GM23248 (cell line): Measurements from ENCODE around the gene PIK3C3. TPM values are rescaled to one million over a fixed set of nuclear protein-coding genes. Genes with fewer than 3 reads are reported as not detected.

Experiments
- DNase-seq: peaks from one replicate; pipeline ENCODE4 v3.0.0-alpha.2; 2015
- H2AFZ ChIP-seq: fragments of 200-600 bp; sonication (generic); 2 replicates; pipeline ENCODE4 v1.6.1; 2016; ENCODE audit warnings: antibody characterized with exemption
- H3F3A ChIP-seq: fragments of 200-600 bp; sonication (generic); 2 replicates; pipeline ENCODE4 v1.6.1; 2016; ENCODE audit warnings: mild to moderate bottlenecking, antibody characterized with exemption, mixed run types; ENCODE audit not compliant: insufficient read depth
- H3K27ac ChIP-seq: fragments of 200-600 bp; sonication (generic); 2 replicates; pipeline ENCODE4 v1.5.1; 2016; ENCODE audit warnings: mild to moderate bottlenecking
- H3K27me3 ChIP-seq: fragments of 200-600 bp; sonication (generic); replicated peaks from 2 replicates; pipeline ENCODE4 v1.6.1; 2016; ENCODE audit warnings: mild to moderate bottlenecking; ENCODE audit not compliant: insufficient read depth
- H3K36me3 ChIP-seq: fragments of 200-600 bp; sonication (generic); 2 replicates; pipeline ENCODE4 v1.6.1; 2016; ENCODE audit warnings: low read depth, mild to moderate bottlenecking
- H3K4me1 ChIP-seq: fragments of 200-600 bp; sonication (generic); 2 replicates; pipeline ENCODE4 v1.6.1; 2016; ENCODE audit warnings: mild to moderate bottlenecking; ENCODE audit not compliant: insufficient read depth
- H3K4me2 ChIP-seq: fragments of 200-600 bp; sonication (generic); one replicate; pipeline ENCODE4 v1.6.1; 2016; ENCODE audit warnings: mild to moderate bottlenecking; ENCODE audit not compliant: unreplicated experiment
- H3K4me3 ChIP-seq: fragments of 200-600 bp; sonication (generic); 2 replicates; pipeline ENCODE4 v1.5.1; 2016; ENCODE audit warnings: mild to moderate bottlenecking
- H3K79me2 ChIP-seq: fragments of 200-600 bp; sonication (generic); 2 replicates; pipeline ENCODE4 v1.6.1; 2016; ENCODE audit warnings: mild to moderate bottlenecking; ENCODE audit not compliant: insufficient read depth
- H3K9ac ChIP-seq: fragments of 200-600 bp; sonication (generic); 2 replicates; pipeline ENCODE4 v1.6.1; 2016; ENCODE audit warnings: mild to moderate bottlenecking
- H3K9me2 ChIP-seq: fragments of 200-600 bp; sonication (generic); 2 replicates; pipeline ENCODE4 v1.6.1; 2016; ENCODE audit warnings: mixed run types, mild to moderate bottlenecking, moderate library complexity; ENCODE audit not compliant: insufficient read depth
- H3K9me3 ChIP-seq: fragments of 200-600 bp; sonication (generic); one replicate; pipeline ENCODE4 v1.6.1; 2017; ENCODE audit warnings: low read depth
- H4K20me1 ChIP-seq: fragments of 200-600 bp; sonication (generic); 2 replicates; pipeline ENCODE4 v1.6.0; 2016; ENCODE audit not compliant: insufficient read depth
- EZH2 ChIP-seq: fragments of 200-600 bp; sonication (generic); IDR thresholded peaks from 2 replicates; pipeline ENCODE4 v1.6.1; 2018; ENCODE audit warnings: antibody characterized with exemption, mild to moderate bottlenecking; ENCODE audit not compliant: insufficient read depth, poor library complexity, severe bottlenecking
- EZH2phosphoT487 ChIP-seq: fragments of 200-600 bp; sonication (generic); IDR thresholded peaks from 2 replicates; pipeline ENCODE4 v1.6.1; 2018; ENCODE audit warnings: antibody characterized with exemption, moderate library complexity, mild to moderate bottlenecking, low read depth; ENCODE audit not compliant: insufficient read depth
- WGBS, 2 experiments: methylation state at CpG; one replicate each; pipeline ENCODE4 v1.1.6; 2015 to 2017; ENCODE audit warnings: low lambda C conversion rate in 2 of 2, low coverage in 1 of 2; ENCODE audit errors: missing lambda C conversion rate in 2 of 2; 5-methylcytosine and 5-hydroxymethylcytosine counted together
- in situ Hi-C: fragments of 300-500 bp; cut with MboI; formaldehyde crosslinking; loops from 2 replicates; pipeline ENCODE4 v1.15.0; 2020
- polyA plus RNA-seq: library from polyadenylated mRNA; unstranded; fragments of >200 nt; fragmentation: Nextera tagmentation; extraction: Ambion mirVana; gene quantifications from 2 replicates; pipeline ENCODE4 v1.2.1, GENCODE V29; 2016
- total RNA-seq: library from RNA; depleted of rRNA; stranded (reverse); fragments of >200 nt; shearing (Covaris generic); gene quantifications from 2 replicates; pipeline ENCODE4 v1.2.3, GENCODE V29; 2014

PIK3C3 gene
- total and polyA plus RNA-seq, 2 experiments from 2014 or later, result 45.0 to 50.3 TPM

GRCh38 chr18:41967680-41968079 lies 12.6 kb downstream of the PIK3C3 start:
- Histone ChIP-seq H2AFZ (no peak overlapping the region), H4K20me1 (0 out of 2 replicates have a peak, but pooled peaks cover 4% of the 10 kb centered on the region), H3K79me2 (peaks cover 97% of the 10 kb centered on the region), H3K4me3 (no peak overlapping the region), H3K9ac (no peak overlapping the region), H3K9me3 (no peaks in the 10 kb centered on the region), H3K9me2 (no peaks in the 10 kb centered on the region), H3K4me1 (no peaks in the 10 kb centered on the region), H3K27ac (no peak overlapping the region), H3F3A (peaks cover 7% of the 10 kb centered on the region; the same call in 1 of the 2 replicates), H3K27me3 (no peaks in the 10 kb centered on the region), H3K4me2 (no peak overlapping the region), H3K36me3 (peaks cover 73% of the 10 kb centered on the region)
- in situ Hi-C loops, result no loop called here
- WGBS, 2 experiments, result 44 to 56% methylated on average over 2 of the region's 2 CpGs
- TF ChIP-seq EZH2 (no peak), EZH2phosphoT487 (no peak)
- DNase-seq, result no peak

- Histone ChIP-seq H4K20me1 (0 out of 2 replicates have a peak, but pooled peaks cover 7% of the 10 kb centered on the region), H3K9ac (no peak overlapping the region), H2AFZ (no peak overlapping the region), H3K9me2 (no peaks in the 10 kb centered on the region), H3K9me3 (no peaks in the 10 kb centered on the region), H3K27ac (no peak overlapping the region), H3K4me2 (no peak overlapping the region), H3F3A (peaks cover 10% of the 10 kb centered on the region; the same call in 1 of the 2 replicates), H3K4me3 (no peak overlapping the region), H3K4me1 (no peaks in the 10 kb centered on the region), H3K36me3 (peaks cover 62% of the 10 kb centered on the region), H3K79me2 (peaks cover 99% of the 10 kb centered on the region), H3K27me3 (no peaks in the 10 kb centered on the region)
- no peak for DNase-seq
- no peak for TF ChIP-seq EZH2phosphoT487
- in situ Hi-C loops, result no loop called here
- WGBS, 2 experiments, result 93 to 100% methylated on average over 1 of the region's 1 CpG
Observed at GRCh38 chr18:41969881-41970280, 14.8 kb downstream of the PIK3C3 start.

DNA sequence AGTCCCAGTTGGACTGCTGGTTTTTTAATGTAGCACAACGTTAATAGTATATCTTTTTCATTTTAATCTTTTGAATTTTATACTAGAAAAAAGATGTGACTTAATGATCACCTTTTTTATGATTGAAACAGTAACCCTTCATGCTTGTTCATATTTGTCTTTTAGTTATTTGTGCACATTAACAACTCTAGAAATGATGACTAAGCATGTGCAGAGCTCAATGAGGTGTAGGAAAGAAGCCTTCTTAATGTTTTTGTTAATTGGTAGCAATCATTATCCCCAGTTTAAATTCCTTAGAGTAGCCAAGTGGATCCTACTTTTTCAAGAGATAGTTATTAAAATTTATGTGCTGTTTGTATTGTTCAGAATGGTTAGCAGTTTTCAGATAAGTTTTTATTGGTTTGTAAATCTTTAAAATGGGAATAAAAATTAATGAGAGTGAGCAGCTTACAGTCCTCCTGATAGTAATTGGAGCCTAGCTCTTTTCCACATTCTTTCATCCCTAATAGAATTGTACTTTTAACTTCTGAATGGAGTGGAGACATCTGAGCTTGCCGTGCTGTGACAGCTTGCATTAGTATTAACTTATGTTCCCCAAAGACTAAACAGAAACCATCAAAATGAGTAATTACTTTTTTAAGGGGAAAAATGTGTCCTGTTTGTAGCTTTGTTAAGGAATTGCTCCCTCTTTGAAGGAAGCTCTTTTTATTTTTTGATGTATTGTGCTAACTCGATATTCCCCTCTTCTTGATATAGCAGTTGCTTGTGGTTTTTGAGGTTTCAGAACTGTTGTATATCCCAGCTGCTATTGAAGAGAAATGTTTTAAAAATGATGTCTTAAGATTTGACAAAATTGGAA lies 17.3 kb downstream of the PIK3C3 start:
- no peak for DNase-seq
- in situ Hi-C loops, result no loop called here
- H3K9me3 ChIP-seq, result no peaks in the 10 kb centered on the region
- H3K4me3 ChIP-seq, result no peak overlapping the region
- H3K36me3 ChIP-seq, result peaks cover 58% of the 10 kb centered on the region
- H2AFZ ChIP-seq, result no peak overlapping the region
- no peak overlapping the region for H3K4me2 ChIP-seq
- TF ChIP-seq EZH2phosphoT487, result no peak
- no peak for TF ChIP-seq EZH2
- H3K4me1 ChIP-seq, result no peaks in the 10 kb centered on the region
- no peak overlapping the region for H3K9ac ChIP-seq
- H4K20me1 ChIP-seq, result 0 out of 2 replicates have a peak, but pooled peaks cover 7% of the 10 kb centered on the region
- H3K79me2 ChIP-seq, result peaks cover 99% of the 10 kb centered on the region
- H3F3A ChIP-seq, result peaks cover 10% of the 10 kb centered on the region; the same call in 1 of the 2 replicates
- 59 to 68% methylated on average over 3 of the region's 3 CpGs for WGBS, 2 experiments
- no peak overlapping the region for H3K27ac ChIP-seq
- H3K27me3 ChIP-seq, result no peaks in the 10 kb centered on the region
- H3K9me2 ChIP-seq, result no peaks in the 10 kb centered on the region

GRCh38 chr18:41973983-41974382 lies 18.9 kb downstream of the PIK3C3 start:
- Histone ChIP-seq H3F3A (peaks cover 10% of the 10 kb centered on the region; the same call in 1 of the 2 replicates), H3K27ac (no peak overlapping the region), H3K4me1 (no peaks in the 10 kb centered on the region), H3K4me2 (no peak overlapping the region), H2AFZ (no peak overlapping the region), H3K79me2 (peaks cover 99% of the 10 kb centered on the region), H4K20me1 (0 out of 2 replicates have a peak, but pooled peaks cover 7% of the 10 kb centered on the region), H3K36me3 (peaks cover 43% of the 10 kb centered on the region), H3K27me3 (no peaks in the 10 kb centered on the region), H3K9me3 (no peaks in the 10 kb centered on the region), H3K9ac (no peak overlapping the region), H3K4me3 (no peak overlapping the region), H3K9me2 (no peaks in the 10 kb centered on the region)
- TF ChIP-seq EZH2, result no peak
- TF ChIP-seq EZH2phosphoT487, result no peak
- DNase-seq, result no peak
- in situ Hi-C loops, result no loop called here
- WGBS, 2 experiments, result 61 to 63% methylated on average over 2 of the region's 2 CpGs
